Adrenal gland (tissue), 12 donors: Measurements from ENCODE around the gene AMIGO2. TPM values are rescaled to one million over a fixed set of nuclear protein-coding genes. Genes with fewer than 3 reads are reported as not detected.
A peak's percentile ranks its signal among the peaks of the same experiment; 100 is the strongest.

ENCODE experiments used
- DNase-seq, 7 donors: peaks; one replicate each; pipeline ENCODE4 v3.0.0-alpha.2; 2019 to 2020
- H3K27ac ChIP-seq, 5 donors: fragments of 200-600 bp; sonication (generic) in 4 of 5; 1 replicate in 3 of 5; 2 replicates in 2 of 5; pipeline versions ENCODE4 v1.5.1 to v1.8.0; 2016 to 2020; ENCODE audit warnings: mild to moderate bottlenecking in 1 of 5
- H3K27me3 ChIP-seq: fragments of 200-600 bp; 2 replicates; pipeline ENCODE4 v1.8.0; 2021
- H3K36me3 ChIP-seq, 2 donors: fragments of 200-600 bp; replicated peaks in 1 of 2; 1 replicate in 1 of 2; 2 replicates in 1 of 2; pipeline versions ENCODE4 v1.5.1 to v1.8.0; 2018 to 2022
- H3K4me1 ChIP-seq, 2 donors: fragments of 200-600 bp; replicated peaks in 1 of 2; 1 replicate in 1 of 2; 2 replicates in 1 of 2; pipeline versions ENCODE4 v1.5.1 to v1.8.0; 2018 to 2021
- H3K4me3 ChIP-seq, 4 donors: fragments of 200-600 bp; sonication (generic) in 3 of 4; one replicate each; pipeline ENCODE4 v1.5.1; 2016 to 2018
- H3K9me3 ChIP-seq, 3 donors: fragments of 200-600 bp; sonication (generic) in 1 of 3; replicated peaks in 1 of 3; 1 replicate in 2 of 3; 2 replicates in 1 of 3; pipeline versions ENCODE4 v1.5.1 to v1.8.0; 2016 to 2021
- POLR2A ChIP-seq, 2 donors: fragments of 450-650 bp; IDR thresholded peaks; one replicate each; pipeline ENCODE4 v1.6.1; 2017; ENCODE audit warnings: antibody characterized with exemption in 2 of 2, mild to moderate bottlenecking in 2 of 2, moderate library complexity in 1 of 2
- WGBS, 4 donors: extraction: QIAGEN DNeasy Blood & Tissue Kit in 2 of 4; methylation state at CpG; one replicate each; pipeline versions ENCODE4 v1.1.5 to v1.1.7; 2013 to 2017; 5-methylcytosine and 5-hydroxymethylcytosine counted together
- intact Hi-C, 2 donors: fragments of 100-400 bp; cut with DNase I; formaldehyde crosslinking; loops; one replicate each; pipeline versions ENCODE4 v1.14.1 to v1.15.0; 2022 to 2023
- polyA plus RNA-seq, 3 donors: library from polyadenylated mRNA; stranded (reverse); fragments of 200-250 nt in 2 of 3; fragments of 350-450 nt in 1 of 3; fragmentation: Illumina TruSeq in 1 of 3; extraction: RNeasy Lipid Tissue Mini Kit (QIAGEN cat#74804) in 1 of 3; gene quantifications; one replicate each; pipeline ENCODE4 v1.2.3, GENCODE V29; 2013 to 2014
- total RNA-seq, 9 donors: library from RNA; depleted of rRNA in 4 of 9; stranded (reverse); fragments of >200 nt in 4 of 9; fragments of 120-200 nt in 1 of 9; fragmentation: NEBNext Ultra II Directional in 1 of 9; extraction: Animal tissue kit (Norgen Biotek cat#: 25700) in 1 of 9; gene quantifications; one replicate each; pipeline versions ENCODE4 v1.1.0 to v1.2.4, GENCODE V29; 2013 to 2023
- TF ChIP-seq, protein P1 (sequence below), 6 experiments: fragments of 450-650 bp in 4 of 6; fragments of 200-600 bp in 2 of 6; sonication (generic) in 1 of 6; IDR thresholded peaks; 1 replicate in 5 of 6; 2 replicates in 1 of 6; pipeline versions ENCODE4 v1.5.1 to v1.8.0; 2016 to 2021; ENCODE audit warnings: antibody characterized with exemption in 6 of 6, mild to moderate bottlenecking in 2 of 6, moderate library complexity in 1 of 6
- donor health status: healthy with polysubstance abuse.
- donor health status: Bipolar disorder and iron deficiency.
- donor health status: DM: yes; HTN: yes; CAD: no.
- donor health status: DM: no; HTN: no; CAD: no.
- donor health status: DM: no; HTN: no; CAD: no.
- donor health status: DM: yes; HTN: yes; CAD: no.

Gene AMIGO2
- total and polyA plus RNA-seq, 12 donors, result 10.6 to 40.4 (median 28.3) TPM

DNA sequence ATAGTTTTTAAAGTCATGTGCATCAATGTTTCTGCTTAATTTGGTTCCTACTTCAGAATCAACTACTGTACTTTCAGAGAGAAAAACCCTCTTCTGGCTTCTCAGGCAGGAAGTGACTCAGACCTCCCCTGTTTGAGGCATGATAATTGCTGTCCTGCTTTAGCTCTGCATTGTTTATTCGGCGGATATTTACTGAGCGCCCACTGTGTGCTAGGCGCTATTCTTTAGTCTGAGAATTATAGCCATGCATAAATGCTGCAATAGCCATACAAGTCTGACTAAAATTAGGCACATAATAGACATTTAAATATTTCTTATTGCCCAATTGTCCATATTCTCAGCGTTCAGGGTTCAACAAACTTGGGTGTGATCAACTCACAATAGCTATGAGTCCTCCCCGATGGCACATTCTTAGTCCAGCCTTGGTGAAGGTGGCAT, 6.1 kb upstream of the AMIGO2 start:
- Histone ChIP-seq H3K27me3 (no peaks in the 10 kb centered on the region), H3K36me3 (no peaks in the 10 kb centered on the region), H3K27ac (peak overlapping the region in 1 of 5 donors; percentile 40), H3K9me3 (no peaks in the 10 kb centered on the region), H3K4me1 (peaks cover 0 to 52% of the 10 kb centered on the region in 2 donors), H3K4me3 (peak overlapping the region in 1 of 4 donors; percentile 34)
- DNase-seq, result peak in 3 of 7 donors; percentile 18 to 29 (median 24)
- TF ChIP-seq, protein P1, sequence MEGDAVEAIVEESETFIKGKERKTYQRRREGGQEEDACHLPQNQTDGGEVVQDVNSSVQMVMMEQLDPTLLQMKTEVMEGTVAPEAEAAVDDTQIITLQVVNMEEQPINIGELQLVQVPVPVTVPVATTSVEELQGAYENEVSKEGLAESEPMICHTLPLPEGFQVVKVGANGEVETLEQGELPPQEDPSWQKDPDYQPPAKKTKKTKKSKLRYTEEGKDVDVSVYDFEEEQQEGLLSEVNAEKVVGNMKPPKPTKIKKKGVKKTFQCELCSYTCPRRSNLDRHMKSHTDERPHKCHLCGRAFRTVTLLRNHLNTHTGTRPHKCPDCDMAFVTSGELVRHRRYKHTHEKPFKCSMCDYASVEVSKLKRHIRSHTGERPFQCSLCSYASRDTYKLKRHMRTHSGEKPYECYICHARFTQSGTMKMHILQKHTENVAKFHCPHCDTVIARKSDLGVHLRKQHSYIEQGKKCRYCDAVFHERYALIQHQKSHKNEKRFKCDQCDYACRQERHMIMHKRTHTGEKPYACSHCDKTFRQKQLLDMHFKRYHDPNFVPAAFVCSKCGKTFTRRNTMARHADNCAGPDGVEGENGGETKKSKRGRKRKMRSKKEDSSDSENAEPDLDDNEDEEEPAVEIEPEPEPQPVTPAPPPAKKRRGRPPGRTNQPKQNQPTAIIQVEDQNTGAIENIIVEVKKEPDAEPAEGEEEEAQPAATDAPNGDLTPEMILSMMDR (IDR thresholded peaks at IDR 0.05), result no peak
- TF ChIP-seq POLR2A (IDR thresholded peaks at IDR 0.05), result no peak
- 45 to 60% (median 51%) methylated on average over 6 of the region's 6 CpGs for WGBS, 4 donors
- intact Hi-C loops, result no loop called here

DNA sequence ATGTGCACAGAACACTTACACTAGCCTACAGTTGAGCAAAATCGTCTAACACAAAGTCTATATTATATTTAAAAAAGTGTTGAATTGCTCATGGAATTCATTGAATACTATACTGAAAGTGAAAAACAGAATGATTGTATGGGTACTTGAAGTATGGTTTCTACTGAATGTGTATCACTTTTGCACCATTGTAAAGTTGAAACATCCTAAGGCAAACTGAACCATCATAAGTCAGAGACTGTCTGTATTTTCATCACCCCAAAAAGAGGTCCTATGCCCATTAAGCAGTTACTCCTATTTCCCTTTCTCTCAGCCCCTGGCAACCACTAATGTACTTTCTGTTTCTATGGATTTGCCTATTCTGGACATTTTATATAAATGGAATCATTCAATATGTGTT, 4.4 kb upstream of the AMIGO2 start:
- no peaks in the 10 kb centered on the region for H3K36me3 ChIP-seq
- no peaks in the 10 kb centered on the region for H3K27me3 ChIP-seq
- no peak for TF ChIP-seq POLR2A (IDR thresholded peaks at IDR 0.05)
- TF ChIP-seq, protein P1 (IDR thresholded peaks at IDR 0.05), result no peak
- no peak overlapping the region for H3K27ac ChIP-seq
- peaks cover 0 to 53% of the 10 kb centered on the region in 2 donors for H3K4me1 ChIP-seq
- WGBS, 4 donors, result 79 to 88% (median 82%) methylated on average over 1 of the region's 1 CpG
- H3K4me3 ChIP-seq, result no peak overlapping the region
- intact Hi-C loops, result loop anchor here in 1 of 2 donors (5.0 kb wide), 1 partner anchor 223 kb away; no protein-coding TSS in a partner anchor
- no peaks in the 10 kb centered on the region for H3K9me3 ChIP-seq
- no peak for DNase-seq

DNA sequence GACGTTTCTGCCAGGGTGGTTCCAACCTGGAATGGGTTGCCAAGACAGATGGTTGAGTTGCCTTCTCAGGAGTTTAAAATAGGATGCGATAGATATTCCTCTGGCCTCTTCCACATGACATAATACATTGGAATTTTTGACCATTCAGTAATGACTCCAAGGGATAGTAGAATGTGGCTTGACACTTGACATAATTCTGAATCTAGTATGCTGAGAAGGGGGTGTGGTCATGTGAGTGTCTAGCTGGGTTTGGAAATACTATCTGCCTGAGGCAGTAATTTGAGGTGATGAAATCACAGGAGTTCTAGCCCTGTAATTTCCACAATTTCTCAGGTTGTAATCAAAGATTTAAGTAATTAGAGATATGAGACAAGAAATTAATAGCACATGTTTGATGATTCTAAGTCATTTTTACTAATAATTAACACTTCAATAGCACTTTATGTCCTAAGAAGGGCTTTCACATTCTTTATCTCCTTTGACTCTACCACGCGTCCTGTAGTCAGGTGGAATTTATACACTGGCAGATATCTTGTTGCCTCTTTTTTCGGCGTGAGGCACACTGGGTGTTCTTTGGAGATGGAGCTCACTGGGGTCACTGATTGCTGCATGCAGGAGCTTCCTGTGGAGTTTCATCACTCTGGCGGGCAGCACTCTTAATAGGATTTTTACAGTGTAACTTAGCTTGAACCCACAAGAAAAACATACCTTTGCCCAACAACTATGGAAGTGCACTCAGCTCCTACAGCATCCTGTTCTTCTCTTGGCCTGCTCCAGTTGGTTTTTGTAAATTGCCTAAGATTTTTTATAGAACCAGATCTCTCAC, 3.2 kb upstream of the AMIGO2 start:
- intact Hi-C loops, result loop anchor here in 1 of 2 donors (5.0 kb wide), 1 partner anchor 224 kb away; no protein-coding TSS in a partner anchor
- H3K9me3 ChIP-seq, result no peaks in the 10 kb centered on the region
- H3K4me1 ChIP-seq, result peaks cover 6 to 64% of the 10 kb centered on the region in 2 donors
- H3K27ac ChIP-seq, result no peak overlapping the region
- peak in 1 of 7 donors; percentile 31 for DNase-seq
- H3K27me3 ChIP-seq, result no peaks in the 10 kb centered on the region
- TF ChIP-seq POLR2A (IDR thresholded peaks at IDR 0.05), result no peak
- TF ChIP-seq, protein P1 (IDR thresholded peaks at IDR 0.05), result no peak
- 75 to 84% (median 78%) methylated on average over 7 of the region's 7 CpGs for WGBS, 4 donors
- no peaks in the 10 kb centered on the region for H3K36me3 ChIP-seq
- H3K4me3 ChIP-seq, result no peak overlapping the region

DNA sequence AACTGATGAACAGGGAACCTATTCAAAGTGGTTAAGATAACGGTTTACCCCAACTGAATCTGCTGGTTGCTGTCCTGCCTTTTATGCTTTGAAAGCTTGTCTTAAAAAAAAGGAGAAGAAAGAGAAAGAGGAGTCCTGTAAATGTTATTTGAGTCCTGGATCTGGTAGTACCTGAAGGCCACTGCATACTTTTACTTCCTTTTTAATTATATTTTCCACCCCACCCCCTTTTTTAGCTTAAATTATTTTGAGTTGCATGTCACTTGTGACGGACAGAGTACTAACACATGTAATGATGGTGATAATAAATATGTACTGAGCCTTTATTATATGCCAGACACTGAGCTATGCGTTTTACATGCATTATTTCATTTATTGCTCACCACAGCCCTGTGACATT, 2.5 kb upstream of the AMIGO2 start:
- no peaks in the 10 kb centered on the region for H3K27me3 ChIP-seq
- H3K4me3 ChIP-seq, result no peak overlapping the region
- 88 to 93% (median 91%) methylated on average over 3 of the region's 3 CpGs for WGBS, 4 donors
- peaks cover 6 to 65% of the 10 kb centered on the region in 2 donors for H3K4me1 ChIP-seq
- TF ChIP-seq, protein P1 (IDR thresholded peaks at IDR 0.05), result no peak
- TF ChIP-seq POLR2A (IDR thresholded peaks at IDR 0.05), result no peak
- intact Hi-C loops, result loop anchor here in 1 of 2 donors (5.0 kb wide), 1 partner anchor 225 kb away; no protein-coding TSS in a partner anchor
- H3K27ac ChIP-seq, result no peak overlapping the region
- H3K9me3 ChIP-seq, result no peaks in the 10 kb centered on the region
- DNase-seq, result no peak
- no peaks in the 10 kb centered on the region for H3K36me3 ChIP-seq
